Activated naive CD8-positive, alpha-beta T cell treated with anti-CD3 and anti-CD28 coated beads, Interleukin-2, amount 10 ng/mL, durations not matched to agents 7 days and 5 days (primary cell): Measurements from ENCODE around the gene SYTL4. TPM values are rescaled to one million over a fixed set of nuclear protein-coding genes. Genes with fewer than 3 reads are reported as not detected.

ENCODE experiments used
- ATAC-seq: fragments of 150-1000 bp; cut with Tn5 transposase; one replicate; pipeline ENCODE4 v1.10.0; 2021; ENCODE audit warnings: low read depth, moderate library complexity
- POLR2A ChIA-PET: fragments of 350-600 bp; sonication (Branson Sonifier 250); formaldehyde crosslinking; loops from one replicate; lab custom pipeline; 2021; ENCODE audit warnings: antibody characterized with exemption; lab: Charles Lee
- DNase-seq: peaks from one replicate; pipeline ENCODE4 v3.0.0; 2021
- H3K27ac Mint-ChIP-seq: one replicate; pipeline ENCODE4 v1.8.0; 2022; ENCODE audit warnings: mild to moderate bottlenecking, mixed read lengths
- H3K27me3 Mint-ChIP-seq: one replicate; pipeline ENCODE4 v1.8.0; 2022; ENCODE audit warnings: mild to moderate bottlenecking, moderate library complexity, mixed read lengths
- H3K36me3 Mint-ChIP-seq: one replicate; pipeline ENCODE4 v1.8.0; 2021; ENCODE audit warnings: mild to moderate bottlenecking, mixed read lengths
- H3K4me1 Mint-ChIP-seq: one replicate; pipeline ENCODE4 v1.8.0; 2021; ENCODE audit warnings: mixed read lengths
- H3K4me3 Mint-ChIP-seq: one replicate; pipeline ENCODE4 v1.8.0; 2022; ENCODE audit warnings: mild to moderate bottlenecking, moderate library complexity, mixed read lengths
- H3K9me3 Mint-ChIP-seq: one replicate; pipeline ENCODE4 v1.8.0; 2021; ENCODE audit warnings: mixed read lengths
- total RNA-seq, 2 experiments: library from RNA; stranded (reverse); gene quantifications; one replicate each; pipeline ENCODE4 v1.2.3, GENCODE V29; 2021

Gene SYTL4
- total RNA-seq, 2 experiments from 2014 or later: not detected

DNA sequence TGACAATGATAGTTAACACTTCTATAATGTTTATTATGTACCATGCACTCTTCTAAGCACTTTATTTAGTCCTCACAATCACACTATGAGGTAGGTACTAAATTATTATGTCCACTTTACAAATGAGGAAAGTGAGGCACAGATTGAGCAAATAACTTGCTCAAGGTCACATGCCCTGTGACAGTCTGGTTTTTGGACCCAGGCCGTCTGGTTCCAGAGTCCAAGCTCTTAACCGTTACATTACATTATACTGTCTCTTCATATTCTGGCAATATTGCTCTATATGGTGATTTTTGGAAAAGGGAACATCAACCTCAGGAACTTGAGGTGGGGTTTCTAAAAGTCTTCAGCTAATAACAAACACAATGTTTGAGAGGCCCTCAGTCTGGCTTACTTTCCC is 12.8 kb downstream of the SYTL4 start:
- POLR2A ChIA-PET: no interaction called here
- H3K4me3 Mint-ChIP-seq: no peak overlapping the region
- H3K36me3 Mint-ChIP-seq: no peaks in the 10 kb centered on the region
- no peaks in the 10 kb centered on the region for H3K4me1 Mint-ChIP-seq
- H3K27me3 Mint-ChIP-seq: peaks cover 2% of the 10 kb centered on the region
- ATAC-seq (no peak), DNase-seq (no peak)
- H3K9me3 Mint-ChIP-seq: no peaks in the 10 kb centered on the region
- H3K27ac Mint-ChIP-seq: no peak overlapping the region

DNA sequence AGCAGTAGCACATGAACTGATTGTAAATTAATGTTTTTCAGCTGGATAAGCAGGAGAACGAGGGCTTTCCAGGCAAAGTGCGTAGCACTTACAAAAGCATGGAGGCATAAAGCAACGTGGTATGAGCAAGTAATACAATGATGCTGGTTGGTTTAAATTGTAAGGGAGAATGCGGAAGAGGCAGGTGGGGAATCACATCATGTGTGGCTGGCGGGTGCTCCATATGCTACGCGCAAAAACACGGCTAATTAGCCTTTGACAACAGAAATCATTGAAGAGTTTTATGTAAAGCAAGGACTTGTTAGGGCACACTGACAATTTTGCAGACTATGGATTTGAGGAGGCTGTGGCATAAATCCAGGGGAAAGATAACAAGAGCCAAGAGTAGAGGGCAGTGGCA is 14.6 kb downstream of the SYTL4 start:
- Mint-ChIP-seq H3K4me3 (no peak overlapping the region), H3K4me1 (no peaks in the 10 kb centered on the region), H3K36me3 (no peaks in the 10 kb centered on the region), H3K27me3 (peaks cover 2% of the 10 kb centered on the region), H3K9me3 (no peaks in the 10 kb centered on the region), H3K27ac (no peak overlapping the region)
- POLR2A ChIA-PET: no interaction called here
- DNase-seq: no peak
- ATAC-seq: no peak

DNA sequence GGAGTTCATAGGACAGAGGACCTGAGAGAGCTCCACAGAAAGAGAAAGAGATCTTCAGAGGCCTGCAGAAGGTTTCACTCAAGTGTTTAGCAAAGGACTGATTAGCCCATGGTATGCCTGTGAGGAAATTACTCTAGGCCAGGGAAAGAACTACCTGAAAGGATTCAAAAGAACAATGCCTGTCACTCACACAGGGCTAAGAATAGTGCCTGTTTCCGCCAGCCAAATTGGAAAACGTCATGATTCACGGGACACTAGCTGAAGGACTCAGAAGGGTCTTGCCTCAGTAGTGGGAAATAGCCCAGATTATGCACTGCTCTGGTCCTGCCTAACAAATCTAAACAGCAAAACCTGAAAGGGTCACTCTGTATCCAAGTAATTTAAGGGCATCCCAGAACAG is 21.1 kb downstream of the SYTL4 start:
- Mint-ChIP-seq H3K27ac (no peak overlapping the region), H3K27me3 (peaks cover 4% of the 10 kb centered on the region), H3K36me3 (no peaks in the 10 kb centered on the region), H3K9me3 (no peaks in the 10 kb centered on the region), H3K4me1 (no peaks in the 10 kb centered on the region), H3K4me3 (no peak overlapping the region)
- no peak for DNase-seq
- no peak for ATAC-seq
- POLR2A ChIA-PET: no interaction called here

- no peak overlapping the region for H3K27ac Mint-ChIP-seq
- no peaks in the 10 kb centered on the region for H3K36me3 Mint-ChIP-seq
- H3K27me3 Mint-ChIP-seq: peaks cover 4% of the 10 kb centered on the region
- DNase-seq: no peak
- H3K9me3 Mint-ChIP-seq: no peaks in the 10 kb centered on the region
- ATAC-seq: no peak
- no peak overlapping the region for H3K4me3 Mint-ChIP-seq
- POLR2A ChIA-PET: no interaction called here
- H3K4me1 Mint-ChIP-seq: no peaks in the 10 kb centered on the region
Measured at GRCh38 chrX:100704581-100705203, 27.2 kb downstream of the SYTL4 start.

DNA sequence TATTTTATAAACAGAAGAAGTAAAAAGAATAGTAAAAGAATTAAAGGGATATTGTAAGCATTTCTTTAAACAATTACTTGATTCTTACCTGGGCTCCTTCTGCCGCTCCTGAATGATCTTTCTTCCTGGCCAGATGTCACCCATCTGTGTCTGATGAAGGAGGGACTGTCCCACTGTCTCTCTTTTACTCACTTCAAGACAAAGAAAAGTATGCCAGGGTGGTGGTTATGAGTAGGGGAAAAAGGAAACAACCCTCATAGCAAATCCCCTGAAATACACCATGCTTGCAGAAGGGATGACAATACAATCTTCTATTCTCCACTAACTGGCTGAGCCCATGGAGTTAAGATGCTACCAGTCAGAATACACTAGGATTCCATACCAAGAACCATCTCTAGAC is 31.1 kb downstream of the SYTL4 start:
- no peak for DNase-seq
- H3K36me3 Mint-ChIP-seq: no peaks in the 10 kb centered on the region
- no peak for ATAC-seq
- H3K27ac Mint-ChIP-seq: no peak overlapping the region
- no peaks in the 10 kb centered on the region for H3K4me1 Mint-ChIP-seq
- no peaks in the 10 kb centered on the region for H3K9me3 Mint-ChIP-seq
- no peak overlapping the region for H3K4me3 Mint-ChIP-seq
- H3K27me3 Mint-ChIP-seq: peaks cover 14% of the 10 kb centered on the region
- POLR2A ChIA-PET: no interaction called here

DNA sequence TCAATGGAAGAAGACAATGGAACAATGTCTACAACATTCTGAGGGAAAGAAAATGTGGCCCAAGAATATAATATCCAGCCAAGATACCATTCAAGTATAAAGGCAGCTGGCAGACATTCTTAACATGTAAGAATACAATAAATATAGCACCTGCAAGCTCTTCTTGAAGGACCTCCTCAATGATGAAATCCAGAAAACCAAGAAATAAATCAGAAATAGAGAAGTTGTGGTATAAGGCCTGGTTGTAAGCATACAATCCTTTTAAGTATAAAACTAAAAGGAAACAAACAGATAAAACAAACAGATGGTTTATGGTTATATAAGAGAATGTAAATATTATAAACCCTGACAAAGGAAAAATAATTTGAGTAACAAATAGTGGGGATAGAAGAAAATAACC is 33.4 kb downstream of the SYTL4 start:
- Mint-ChIP-seq H3K27ac (no peak overlapping the region), H3K4me3 (no peak overlapping the region), H3K4me1 (no peaks in the 10 kb centered on the region), H3K9me3 (no peaks in the 10 kb centered on the region), H3K36me3 (no peaks in the 10 kb centered on the region), H3K27me3 (peaks cover 19% of the 10 kb centered on the region)
- DNase-seq: no peak
- POLR2A ChIA-PET: no interaction called here
- no peak for ATAC-seq

DNA sequence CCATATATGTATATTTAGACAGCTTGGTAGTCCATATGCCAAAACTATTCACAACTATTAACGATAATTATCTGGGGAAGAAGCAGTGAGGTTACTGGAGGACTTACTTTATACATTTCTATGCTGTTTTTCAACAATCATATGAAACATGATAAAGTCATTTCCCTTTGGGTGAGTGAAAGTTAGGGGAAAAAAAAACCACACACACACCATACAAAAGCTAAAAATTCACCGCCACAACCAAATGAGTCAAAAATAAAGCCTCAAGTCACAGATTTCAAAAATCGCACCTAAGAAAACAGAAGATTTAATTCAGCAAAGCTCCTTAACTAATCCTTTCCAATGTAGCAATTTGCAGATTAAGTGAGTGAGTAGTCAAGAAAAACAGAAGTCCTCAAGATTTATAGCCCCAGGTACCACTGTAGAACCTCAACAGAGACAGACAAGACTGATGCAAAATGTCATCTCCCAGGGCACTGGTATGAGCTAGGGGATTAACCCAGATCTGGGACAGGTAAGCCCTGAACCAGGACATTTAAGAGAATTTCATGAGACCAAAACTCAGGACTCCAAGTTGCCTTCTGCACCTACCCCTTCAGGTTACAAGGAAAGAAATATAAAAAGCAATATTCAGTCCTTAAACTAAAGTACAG is 35.1 kb downstream of the SYTL4 start:
- POLR2A ChIA-PET: no interaction called here
- DNase-seq (no peak), ATAC-seq (no peak)
- Mint-ChIP-seq H3K27ac (no peak overlapping the region), H3K4me1 (no peaks in the 10 kb centered on the region), H3K27me3 (peaks cover 21% of the 10 kb centered on the region), H3K4me3 (no peak overlapping the region), H3K9me3 (no peaks in the 10 kb centered on the region), H3K36me3 (no peaks in the 10 kb centered on the region)

- H3K36me3 Mint-ChIP-seq: no peaks in the 10 kb centered on the region
- no peak overlapping the region for H3K27ac Mint-ChIP-seq
Measured at GRCh38 chrX:100695991-100696390, 35.9 kb downstream of the SYTL4 start.

GRCh38 chrX:100695302-100695701 is 36.6 kb downstream of the SYTL4 start:
- ATAC-seq (no peak), DNase-seq (no peak)
- no peak overlapping the region for H3K4me3 Mint-ChIP-seq
- no peaks in the 10 kb centered on the region for H3K9me3 Mint-ChIP-seq
- no peak overlapping the region for H3K27ac Mint-ChIP-seq
- peaks cover 21% of the 10 kb centered on the region for H3K27me3 Mint-ChIP-seq
- H3K36me3 Mint-ChIP-seq: no peaks in the 10 kb centered on the region
- POLR2A ChIA-PET: no interaction called here
- no peaks in the 10 kb centered on the region for H3K4me1 Mint-ChIP-seq

More at GRCh38 chrX:100695991-100696390, 35.9 kb downstream of the SYTL4 start:
- Mint-ChIP-seq H3K9me3 (no peaks in the 10 kb centered on the region), H3K4me3 (no peak overlapping the region), H3K4me1 (no peaks in the 10 kb centered on the region), H3K27me3 (peaks cover 21% of the 10 kb centered on the region)
- POLR2A ChIA-PET: no interaction called here
- ATAC-seq (no peak), DNase-seq (no peak)

GRCh38 chrX:100687546-100687945 is 44.4 kb downstream of the SYTL4 start:
- ATAC-seq (no peak), DNase-seq (no peak)
- no peak overlapping the region for H3K27ac Mint-ChIP-seq
- H3K36me3 Mint-ChIP-seq: no peaks in the 10 kb centered on the region
- no peaks in the 10 kb centered on the region for H3K9me3 Mint-ChIP-seq
- POLR2A ChIA-PET: no interaction called here
- peaks cover 10% of the 10 kb centered on the region for H3K4me1 Mint-ChIP-seq
- no peaks in the 10 kb centered on the region for H3K27me3 Mint-ChIP-seq
- H3K4me3 Mint-ChIP-seq: no peak overlapping the region

DNA sequence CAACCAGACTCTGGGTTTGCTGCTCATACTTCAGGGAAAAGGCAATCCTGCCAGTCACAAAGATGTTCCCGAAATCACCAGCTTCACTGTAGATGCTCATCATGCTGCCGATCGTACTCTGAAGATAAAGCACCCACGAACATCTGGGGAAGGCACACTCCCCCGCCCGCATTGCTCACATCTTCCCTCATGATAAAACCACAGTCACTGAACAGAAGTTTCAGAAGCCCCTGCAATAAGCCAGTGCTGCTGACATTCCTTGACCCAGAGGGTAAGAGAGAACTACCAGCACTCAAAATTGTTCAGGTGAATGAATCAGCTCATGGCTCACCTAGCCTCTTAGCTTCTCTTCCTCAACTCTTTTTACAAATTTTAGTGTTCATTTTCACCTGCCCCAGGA is 44.8 kb downstream of the SYTL4 start:
- DNase-seq: no peak
- no peaks in the 10 kb centered on the region for H3K36me3 Mint-ChIP-seq
- H3K9me3 Mint-ChIP-seq: no peaks in the 10 kb centered on the region
- ATAC-seq: no peak
- peaks cover 10% of the 10 kb centered on the region for H3K4me1 Mint-ChIP-seq
- no peaks in the 10 kb centered on the region for H3K27me3 Mint-ChIP-seq
- no peak overlapping the region for H3K27ac Mint-ChIP-seq
- POLR2A ChIA-PET: no interaction called here
- H3K4me3 Mint-ChIP-seq: no peak overlapping the region

GRCh38 chrX:100685997-100686305 is 46.0 kb downstream of the SYTL4 start:
- DNase-seq (no peak), ATAC-seq (no peak)
- no peaks in the 10 kb centered on the region for H3K27me3 Mint-ChIP-seq
- H3K4me3 Mint-ChIP-seq: no peak overlapping the region
- no peaks in the 10 kb centered on the region for H3K9me3 Mint-ChIP-seq
- H3K27ac Mint-ChIP-seq: no peak overlapping the region
- no peaks in the 10 kb centered on the region for H3K36me3 Mint-ChIP-seq
- POLR2A ChIA-PET: no interaction called here
- H3K4me1 Mint-ChIP-seq: peaks cover 10% of the 10 kb centered on the region

GRCh38 chrX:100685284-100685996 is 46.5 kb downstream of the SYTL4 start:
- H3K27ac Mint-ChIP-seq: no peak overlapping the region
- no peak overlapping the region for H3K4me3 Mint-ChIP-seq
- H3K36me3 Mint-ChIP-seq: no peaks in the 10 kb centered on the region
- ATAC-seq (peak; percentile 65), DNase-seq (no peak)
- peaks cover 10% of the 10 kb centered on the region for H3K4me1 Mint-ChIP-seq
- H3K27me3 Mint-ChIP-seq: no peaks in the 10 kb centered on the region
- POLR2A ChIA-PET: no interaction called here
- H3K9me3 Mint-ChIP-seq: no peaks in the 10 kb centered on the region

GRCh38 chrX:100682939-100683338 is 49.0 kb downstream of the SYTL4 start:
- H3K27me3 Mint-ChIP-seq: peaks cover 2% of the 10 kb centered on the region
- DNase-seq (no peak), ATAC-seq (no peak)
- POLR2A ChIA-PET: no interaction called here
- H3K27ac Mint-ChIP-seq: no peak overlapping the region
- H3K4me1 Mint-ChIP-seq: peaks cover 7% of the 10 kb centered on the region
- no peaks in the 10 kb centered on the region for H3K9me3 Mint-ChIP-seq
- H3K36me3 Mint-ChIP-seq: no peaks in the 10 kb centered on the region
- no peak overlapping the region for H3K4me3 Mint-ChIP-seq
